ENCODE results near the gene SNAI1.

SNAI1 gene

GRCh38 chr20:50014570-50015562, 32.1 kb downstream of the SNAI1 start:
- DNase-seq, result no peak

GRCh38 chr20:50015636-50015992, 32.8 kb downstream of the SNAI1 start:
- no peak for DNase-seq

GRCh38 chr20:50015993-50016770, 33.4 kb downstream of the SNAI1 start:
- DNase-seq, result no peak

GRCh38 chr20:50017160-50017559, 34.4 kb downstream of the SNAI1 start:
- DNase-seq, result no peak

GRCh38 chr20:50017576-50018248, 34.9 kb downstream of the SNAI1 start:
- DNase-seq, result no peak

GRCh38 chr20:50019466-50020256, 36.9 kb downstream of the SNAI1 start:
- no peak for DNase-seq

- no peak for DNase-seq
Measured at GRCh38 chr20:50020288-50020687, 37.5 kb downstream of the SNAI1 start.

- DNase-seq, result no peak
Measured at GRCh38 chr20:50022676-50023075, 39.9 kb downstream of the SNAI1 start.

- no peak for DNase-seq
Measured at GRCh38 chr20:50023116-50023805, 40.5 kb downstream of the SNAI1 start.

GRCh38 chr20:50026746-50027575, 44.2 kb downstream of the SNAI1 start:
- DNase-seq, result no peak

GRCh38 chr20:50027611-50028105, 44.9 kb downstream of the SNAI1 start:
- no peak for DNase-seq

- DNase-seq, result no peak
Measured at GRCh38 chr20:50029083-50029696, 46.4 kb downstream of the SNAI1 start.

GRCh38 chr20:50029697-50030461, 47.1 kb downstream of the SNAI1 start:
- DNase-seq, result no peak

- no peak for DNase-seq
Measured at GRCh38 chr20:50032955-50033666, 50.3 kb downstream of the SNAI1 start.

- no peak for DNase-seq
Measured at GRCh38 chr20:50034567-50035180, 51.9 kb downstream of the SNAI1 start.

- DNase-seq, result no peak
Measured at GRCh38 chr20:50036703-50037102, 53.9 kb downstream of the SNAI1 start.

GRCh38 chr20:50037123-50037522, 54.3 kb downstream of the SNAI1 start:
- no peak for DNase-seq

GRCh38 chr20:50037575-50037974, 54.8 kb downstream of the SNAI1 start:
- no peak for DNase-seq

Measured in hematopoietic multipotent progenitor cell treated with erythropoietin and hydrocortisone succinate and interleukin-3 and kit ligand, for 8 days (in vitro differentiated cells).